ENCODE measurements around the gene BMERB1.

GRCh38 chr16:15490123-15490711 is 55.8 kb downstream of the BMERB1 start:
- no peak for TF ChIP-seq CTCF (IDR thresholded peaks at IDR 0.05)
- TF ChIP-seq POLR2A (IDR thresholded peaks at IDR 0.05), result no peak
